Activated effector memory CD4-positive, alpha-beta T cell treated with Interleukin-2 at 50 U/mL for 16 hours (primary cell): ENCODE measurements around the gene PRAF2.
A peak's percentile ranks its signal among the peaks of the same experiment; 100 is the strongest.

Experiments
- DNase-seq: peaks from one replicate; pipeline ENCODE4 v3.0.0-alpha.2; 2020

PRAF2 gene, protein sequence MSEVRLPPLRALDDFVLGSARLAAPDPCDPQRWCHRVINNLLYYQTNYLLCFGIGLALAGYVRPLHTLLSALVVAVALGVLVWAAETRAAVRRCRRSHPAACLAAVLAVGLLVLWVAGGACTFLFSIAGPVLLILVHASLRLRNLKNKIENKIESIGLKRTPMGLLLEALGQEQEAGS

DNA sequence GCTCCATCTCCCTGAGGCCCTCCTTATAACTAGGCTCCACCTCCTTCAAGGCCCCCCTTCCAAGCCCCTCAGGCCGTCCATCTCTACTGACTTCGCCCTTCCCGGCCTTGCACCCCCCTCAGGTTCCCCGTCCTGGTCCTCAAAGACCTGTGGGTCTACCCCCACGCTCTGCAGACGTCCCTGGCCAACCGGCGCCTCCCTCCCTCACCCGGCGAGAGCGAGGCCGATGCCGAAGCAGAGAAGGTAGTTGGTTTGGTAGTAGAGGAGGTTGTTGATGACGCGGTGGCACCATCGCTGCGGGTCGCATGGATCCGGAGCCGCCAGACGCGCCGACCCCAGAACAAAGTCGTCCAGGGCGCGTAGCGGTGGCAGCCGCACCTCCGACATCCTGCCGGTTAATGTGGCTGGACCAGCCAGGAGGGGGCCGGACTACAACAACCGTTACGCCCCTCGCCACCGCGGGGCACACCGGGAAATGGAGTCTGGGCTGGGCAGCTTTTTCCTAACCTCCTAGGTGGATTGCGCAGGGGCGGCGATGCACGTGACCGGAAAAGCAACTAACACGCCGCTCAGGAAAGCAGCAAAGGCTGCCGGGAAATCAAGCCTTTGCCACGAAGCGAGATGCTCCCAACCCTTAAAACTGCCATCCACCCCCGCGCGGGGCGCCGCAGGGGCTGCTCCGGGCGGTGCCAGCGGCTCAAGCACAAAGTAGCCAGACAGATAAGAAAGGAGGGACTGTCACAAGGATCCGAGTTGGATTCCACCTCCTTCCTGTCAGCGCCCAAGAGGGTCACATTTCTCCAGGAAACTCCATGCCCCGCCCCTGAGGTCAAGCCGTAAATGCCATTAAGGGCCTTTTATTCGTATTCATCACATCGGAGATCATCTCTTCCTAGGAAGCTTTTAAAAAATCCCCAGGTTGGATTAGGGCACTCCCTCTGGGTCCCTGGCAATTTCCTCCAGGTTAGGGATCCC is at the start of gene PRAF2:
Gene PRAF2 (minus strand): TSS at position 402 of the 975 bp plus-strand sequence. CDS start 15 bp downstream, at position 387.
- peak; percentile 87 for DNase-seq

DNA sequence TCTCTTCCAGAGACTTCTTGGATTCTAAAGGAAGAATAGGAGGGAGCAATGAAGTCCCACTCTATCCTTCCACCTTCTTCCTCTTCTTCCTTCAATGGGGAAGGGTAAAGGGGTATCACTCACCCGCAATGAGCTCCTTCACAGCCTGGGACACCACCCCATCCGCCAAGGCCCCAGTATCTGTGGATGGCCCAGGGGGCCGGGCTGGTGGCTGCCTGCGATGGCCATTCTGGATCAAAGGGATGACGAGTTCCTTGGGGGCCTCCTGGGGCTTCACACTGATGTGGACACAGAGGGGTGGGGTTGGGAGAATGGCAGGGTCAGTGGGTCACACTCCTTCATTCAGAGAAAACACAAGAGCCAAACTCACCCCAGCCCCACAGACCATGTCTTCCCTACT is 48.7 kb upstream of the PRAF2 start:
- no peak for DNase-seq

DNA sequence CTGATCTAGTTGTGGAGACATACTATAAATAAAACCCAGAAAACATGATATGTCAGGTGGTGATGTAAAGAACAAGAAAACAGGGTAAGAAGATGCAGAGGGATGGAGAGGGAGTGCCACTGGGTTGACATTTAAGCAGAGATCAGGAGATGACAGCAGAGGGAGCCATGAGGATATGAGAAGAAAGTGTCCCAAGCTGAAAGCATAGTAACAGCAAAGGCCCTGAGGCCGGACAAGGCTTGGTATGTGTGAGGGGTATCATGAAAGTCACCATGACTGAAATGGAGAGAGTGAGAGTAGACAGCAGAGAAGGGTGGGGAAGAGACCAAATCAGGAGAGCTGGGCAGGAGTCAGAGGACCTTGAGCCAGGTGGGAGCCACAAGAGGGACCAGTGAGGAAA is 46.3 kb upstream of the PRAF2 start:
- DNase-seq: no peak

DNA sequence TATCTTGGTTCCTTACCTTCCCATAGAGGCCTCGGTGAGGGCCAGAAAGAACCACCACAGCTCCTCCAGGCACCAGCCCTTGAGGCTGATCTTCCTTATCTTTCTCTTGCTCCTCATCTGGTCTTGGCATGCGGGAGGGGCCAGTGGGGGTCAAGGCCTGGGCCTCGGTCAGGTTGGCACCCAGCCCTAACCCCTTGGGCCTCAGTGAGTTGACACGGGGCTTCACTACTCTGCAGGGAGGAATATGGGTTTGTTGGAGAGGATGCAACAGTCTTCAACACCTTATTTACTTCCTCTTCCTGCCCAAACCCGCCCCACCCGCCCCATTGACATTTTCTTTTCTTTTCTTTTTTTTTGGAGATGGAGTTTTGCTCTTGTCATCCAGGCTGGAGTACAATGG is 43.8 kb upstream of the PRAF2 start:
- DNase-seq: no peak

DNA sequence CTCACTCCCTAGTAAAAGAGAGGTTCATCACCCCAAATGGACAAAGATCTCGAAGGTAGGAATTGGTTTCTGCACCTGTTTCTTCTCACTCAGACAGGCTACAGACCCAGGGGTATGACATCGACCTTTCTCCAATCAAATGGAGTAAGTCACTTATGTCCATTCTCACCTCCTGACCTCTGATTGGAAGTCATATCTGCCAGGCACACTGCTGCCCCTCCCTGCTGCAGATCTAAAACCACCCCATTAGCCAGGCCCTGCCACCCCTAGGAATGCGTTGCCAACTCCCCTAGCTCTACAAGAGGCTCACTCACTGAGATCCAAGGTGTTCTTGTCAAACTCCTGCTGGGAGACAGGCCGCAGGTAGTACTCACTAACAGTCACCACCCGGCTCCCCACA is 42.9 kb upstream of the PRAF2 start:
- no peak for DNase-seq

DNA sequence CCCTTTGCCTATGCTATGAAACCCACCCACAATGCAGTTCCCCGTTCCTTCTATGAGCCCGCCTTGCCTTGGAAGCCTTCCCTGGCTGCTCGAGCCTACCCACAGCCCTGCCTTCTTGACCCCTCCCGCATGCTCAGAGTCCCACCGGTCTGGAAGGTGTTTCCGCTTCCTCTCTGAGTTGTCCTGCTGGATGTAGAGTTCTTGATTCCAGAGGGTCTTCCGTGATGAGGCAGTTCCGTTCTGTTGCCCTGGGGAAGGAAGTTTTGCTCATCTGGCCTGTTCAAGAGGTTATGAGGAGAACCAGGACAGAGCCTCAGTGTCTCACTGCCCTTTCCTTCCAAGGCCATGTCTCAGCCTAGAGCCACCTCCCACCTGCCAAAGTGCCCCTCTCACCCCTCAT is 42.3 kb upstream of the PRAF2 start:
- no peak for DNase-seq

DNA sequence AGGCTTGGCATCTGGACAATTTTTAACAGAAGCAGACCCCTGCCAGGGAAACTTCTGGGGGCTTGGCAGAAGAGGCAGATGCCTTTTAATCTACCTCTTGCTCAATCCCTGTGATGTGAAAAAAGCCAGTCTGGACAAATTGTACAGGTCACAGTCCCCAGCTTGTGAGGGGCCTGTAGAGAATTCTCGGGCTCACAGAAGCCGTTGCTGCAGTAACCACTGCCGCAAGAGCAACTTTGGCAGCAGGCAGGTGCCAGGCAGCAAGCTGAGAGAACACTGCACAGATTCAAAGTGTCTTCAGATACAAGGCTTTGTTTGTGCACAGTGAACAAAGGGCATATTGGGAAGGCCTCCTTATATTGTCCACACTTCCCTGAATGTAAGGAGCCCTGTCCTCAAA is 38.0 kb upstream of the PRAF2 start:
- no peak for DNase-seq

DNA sequence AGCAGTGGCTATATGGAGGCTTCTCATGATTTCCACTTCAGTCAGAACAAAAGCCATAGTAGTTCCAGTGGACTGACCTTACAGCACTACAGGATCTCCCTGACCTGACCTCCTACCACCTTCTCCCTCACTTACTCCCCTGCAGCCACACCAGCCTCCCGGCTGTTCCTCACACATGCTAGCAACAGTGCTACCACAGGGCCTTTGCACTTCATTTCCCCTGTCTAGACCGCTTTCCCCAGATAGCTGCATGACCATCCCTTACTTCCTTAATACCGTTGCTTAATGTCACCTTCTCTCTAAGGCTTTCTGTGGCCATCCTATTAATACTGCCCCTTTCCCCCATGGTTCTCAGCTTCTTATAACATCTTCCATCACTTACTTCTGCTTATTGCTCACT is 36.6 kb upstream of the PRAF2 start:
- no peak for DNase-seq

DNA sequence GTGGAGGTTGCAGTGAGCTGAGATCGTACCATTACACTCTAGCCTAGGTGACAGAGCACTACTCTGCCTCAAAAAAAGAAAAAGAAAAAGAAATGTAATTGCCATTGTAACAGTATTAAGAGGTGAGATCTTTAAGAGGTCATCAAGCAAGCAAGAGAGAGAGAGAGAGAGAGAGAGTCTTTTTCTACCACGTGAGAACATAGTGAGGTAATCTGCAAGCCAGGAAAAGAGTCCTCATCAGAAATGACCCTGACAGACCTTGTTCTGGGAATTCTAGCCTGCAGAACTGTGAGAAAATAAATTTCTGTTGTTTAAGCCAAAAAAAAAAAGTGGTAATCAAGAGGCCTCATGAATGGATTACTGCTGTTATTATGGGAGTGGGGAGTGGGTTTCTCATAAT is 34.8 kb upstream of the PRAF2 start:
- no peak for DNase-seq

DNA sequence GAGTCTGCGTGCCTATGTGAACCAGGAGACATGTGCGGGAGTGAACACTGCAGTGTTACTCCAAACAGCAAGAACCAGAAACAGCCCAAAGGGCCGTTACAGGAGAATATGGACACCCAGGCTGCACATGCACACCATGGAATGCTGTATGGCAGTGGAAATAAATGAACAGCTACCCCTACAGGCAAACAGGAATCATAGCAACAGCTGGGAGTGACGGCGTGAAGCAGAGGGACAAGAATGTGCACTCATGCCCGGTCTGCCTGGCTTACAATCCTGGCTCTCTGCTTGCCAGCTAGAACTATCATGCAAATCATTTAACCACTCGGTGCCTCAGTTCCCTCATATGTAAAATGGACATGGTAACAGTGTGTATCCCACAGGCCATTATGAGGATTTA is 33.1 kb upstream of the PRAF2 start:
- DNase-seq: no peak

DNA sequence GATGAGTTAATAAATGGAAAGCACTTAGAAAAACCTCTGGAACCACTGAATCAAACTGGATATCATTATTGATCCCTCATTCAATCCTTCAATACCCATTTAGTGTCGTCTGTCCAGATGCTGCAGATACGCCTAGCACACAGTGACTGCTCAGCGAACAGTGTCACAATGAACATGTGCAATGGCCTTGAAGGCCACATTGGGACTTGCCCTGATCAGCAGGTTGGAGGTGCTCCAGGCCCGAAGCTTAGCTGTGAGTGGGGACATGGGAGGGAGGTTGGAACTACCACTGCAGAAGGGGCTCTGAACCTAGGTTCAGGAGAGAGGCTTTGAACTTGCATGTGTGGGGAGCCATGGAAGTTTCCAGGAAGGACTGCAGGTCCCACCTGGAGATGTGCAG is 32.5 kb upstream of the PRAF2 start:
- DNase-seq: no peak

DNA sequence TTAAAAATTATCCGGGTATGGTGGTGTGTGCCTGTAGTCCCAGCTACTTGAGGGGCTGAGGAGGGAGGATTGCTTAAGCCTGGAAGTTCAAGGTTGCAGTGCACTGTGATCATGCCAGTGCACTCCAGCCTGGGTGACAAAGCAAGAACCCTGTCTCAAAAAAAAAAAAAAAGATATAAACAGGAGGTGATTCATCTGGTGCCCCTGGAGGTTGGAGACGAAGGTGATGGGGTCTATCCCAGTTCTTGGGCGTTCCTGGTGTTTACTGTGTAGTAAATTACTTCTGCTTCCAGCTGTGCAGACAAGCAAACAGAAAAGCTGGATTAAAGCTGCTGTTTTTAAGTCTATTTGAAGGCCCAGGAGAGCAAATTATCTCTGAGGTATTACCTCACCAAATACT is 29.8 kb upstream of the PRAF2 start:
- no peak for DNase-seq

DNA sequence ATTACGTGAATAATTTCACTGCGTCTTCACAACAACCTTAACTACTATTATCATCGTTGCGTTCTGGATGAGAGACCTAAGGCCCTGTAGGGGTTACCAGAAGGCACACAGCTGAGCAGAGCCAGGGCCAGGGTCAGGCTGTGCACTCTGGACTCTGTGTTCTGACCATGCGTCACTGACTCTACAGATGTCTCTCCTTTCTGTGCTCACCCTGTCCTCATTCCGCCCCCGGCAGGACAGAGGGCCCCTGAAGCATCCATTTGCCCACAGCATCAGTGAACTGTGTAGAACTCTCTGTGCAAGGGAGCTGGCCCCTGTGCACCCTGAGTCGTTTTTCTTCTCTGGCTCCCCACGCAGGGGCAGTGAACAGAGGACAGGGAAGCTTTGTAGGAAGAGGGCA is 28.4 kb upstream of the PRAF2 start:
- DNase-seq: no peak

DNA sequence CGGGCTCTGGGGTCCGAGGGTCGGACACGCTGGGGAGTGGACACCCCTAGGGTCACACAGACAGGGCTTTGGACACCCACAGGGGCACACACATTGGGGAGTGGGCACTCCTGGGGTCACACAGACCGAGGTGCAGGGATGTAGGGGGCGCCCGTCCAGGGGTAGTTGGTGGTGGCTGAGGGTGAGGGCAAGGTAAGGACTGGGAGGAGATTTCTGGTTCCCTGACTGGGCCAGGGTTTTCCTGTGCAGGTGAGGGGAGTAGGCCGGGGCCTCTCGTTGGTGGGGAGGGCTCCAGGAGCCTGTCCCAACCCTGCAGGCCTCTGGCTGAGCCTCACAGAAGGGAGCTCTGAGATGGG is 27.8 kb upstream of the PRAF2 start:
- DNase-seq: no peak

DNA sequence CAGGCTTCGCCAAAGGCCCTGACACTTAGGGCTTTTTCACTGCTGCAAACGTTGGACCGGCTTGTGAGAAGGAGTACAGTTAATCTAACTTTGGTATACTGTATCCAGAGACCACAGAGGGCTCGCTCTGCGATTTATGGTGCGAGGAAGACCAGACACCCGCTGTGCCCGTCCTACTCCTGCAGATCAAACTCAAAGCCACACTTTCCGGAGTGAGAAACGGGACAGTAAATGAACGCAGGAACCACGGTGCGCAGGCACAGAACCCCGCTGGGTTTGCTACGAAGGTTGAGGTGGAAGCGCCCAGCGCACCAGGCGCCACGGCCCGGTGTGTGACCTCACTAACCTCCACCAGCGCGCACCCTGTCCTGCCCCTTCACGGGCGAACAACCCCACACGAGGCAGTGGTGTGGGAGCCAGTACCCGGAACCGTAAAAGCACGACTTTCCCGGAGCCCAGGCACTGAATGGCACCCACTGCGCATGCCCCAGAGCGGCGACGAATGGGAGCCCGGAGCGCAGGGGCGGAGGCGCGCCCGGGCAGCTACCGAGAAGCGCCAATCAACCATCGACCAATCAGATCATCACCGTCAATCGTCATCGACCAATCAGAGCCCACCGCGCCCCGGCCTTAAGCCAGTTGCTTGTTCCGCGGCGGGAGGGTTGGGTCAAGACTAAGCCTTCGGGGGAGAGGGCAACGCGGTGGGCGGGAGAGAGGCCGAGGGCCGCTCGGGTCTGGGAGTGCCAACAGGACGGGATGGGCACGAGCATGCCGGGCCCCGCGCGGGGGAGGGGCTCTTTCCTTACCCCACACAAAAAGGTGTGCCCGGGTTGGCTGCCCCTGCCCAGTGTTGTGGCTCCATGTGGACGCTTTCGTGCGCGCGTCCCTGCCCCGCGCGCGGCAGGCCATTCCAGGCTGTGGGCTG is 27.2 kb upstream of the PRAF2 start:
- peak; percentile 84 for DNase-seq

DNA sequence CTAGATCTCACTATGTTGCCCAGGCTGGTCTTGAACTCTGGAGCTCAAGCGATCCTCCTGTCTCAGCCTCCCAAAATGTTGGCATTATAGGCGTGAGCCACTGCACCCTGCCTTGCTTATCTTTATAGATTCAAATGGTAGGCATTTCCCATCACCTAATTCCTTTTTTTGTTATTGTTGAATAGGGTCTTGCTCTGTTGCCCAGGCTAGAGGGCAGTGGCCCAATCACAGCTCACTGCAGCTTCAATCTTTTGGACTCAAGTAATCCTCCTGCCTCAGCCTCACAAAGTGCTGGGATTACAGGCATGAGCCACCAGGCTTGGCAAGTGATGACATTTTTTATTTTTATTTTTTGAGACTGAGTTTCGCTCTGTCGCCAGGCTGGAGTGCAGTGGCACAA is 22.6 kb upstream of the PRAF2 start:
- no peak for DNase-seq

DNA sequence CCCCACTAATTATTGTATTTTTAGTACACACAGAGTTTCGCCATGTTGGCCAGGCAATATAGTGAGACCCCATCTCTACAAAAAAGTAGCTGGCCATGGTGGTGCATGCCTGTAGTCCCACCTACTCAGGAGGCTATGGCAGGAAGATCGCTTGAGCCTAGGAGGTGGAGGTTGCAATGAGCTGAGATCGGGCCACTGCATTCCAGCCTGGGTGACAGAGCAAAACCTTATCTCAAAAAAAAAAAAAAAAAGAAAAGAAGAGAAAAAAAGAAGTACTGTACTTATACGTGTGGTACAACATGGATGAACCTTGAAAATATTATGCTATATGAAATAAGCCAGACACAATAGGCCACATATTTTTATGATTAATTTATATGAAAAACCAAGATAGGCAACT is 15.8 kb upstream of the PRAF2 start:
- no peak for DNase-seq

DNA sequence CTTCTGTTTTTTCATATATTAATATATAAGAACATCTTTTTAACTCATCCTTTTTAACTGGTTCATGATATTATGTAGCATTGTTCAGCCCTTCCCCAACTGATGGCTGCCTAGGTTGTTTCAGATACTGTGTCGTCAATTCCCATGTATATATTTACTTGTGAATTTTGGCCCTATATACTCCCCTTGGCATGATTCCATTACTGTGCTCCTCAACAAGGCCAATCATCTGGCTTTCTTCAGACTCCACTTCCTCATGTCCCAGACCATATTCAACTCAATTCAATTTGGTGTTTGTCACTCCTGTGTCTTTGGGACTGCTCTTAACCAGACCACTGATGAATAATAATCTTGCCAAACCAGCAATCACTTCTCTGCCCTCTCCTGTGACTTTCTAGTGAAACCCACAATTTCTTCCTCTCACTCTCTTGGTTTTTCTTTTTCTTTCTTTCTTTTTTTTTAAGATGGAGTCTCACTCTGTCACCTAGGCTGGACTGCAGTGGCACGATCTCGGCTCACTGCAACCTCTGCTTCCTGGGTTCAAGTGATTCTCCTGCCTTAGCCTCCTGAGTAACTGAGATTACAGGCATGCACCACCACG is 8.6 kb upstream of the PRAF2 start:
- no peak for DNase-seq

DNA sequence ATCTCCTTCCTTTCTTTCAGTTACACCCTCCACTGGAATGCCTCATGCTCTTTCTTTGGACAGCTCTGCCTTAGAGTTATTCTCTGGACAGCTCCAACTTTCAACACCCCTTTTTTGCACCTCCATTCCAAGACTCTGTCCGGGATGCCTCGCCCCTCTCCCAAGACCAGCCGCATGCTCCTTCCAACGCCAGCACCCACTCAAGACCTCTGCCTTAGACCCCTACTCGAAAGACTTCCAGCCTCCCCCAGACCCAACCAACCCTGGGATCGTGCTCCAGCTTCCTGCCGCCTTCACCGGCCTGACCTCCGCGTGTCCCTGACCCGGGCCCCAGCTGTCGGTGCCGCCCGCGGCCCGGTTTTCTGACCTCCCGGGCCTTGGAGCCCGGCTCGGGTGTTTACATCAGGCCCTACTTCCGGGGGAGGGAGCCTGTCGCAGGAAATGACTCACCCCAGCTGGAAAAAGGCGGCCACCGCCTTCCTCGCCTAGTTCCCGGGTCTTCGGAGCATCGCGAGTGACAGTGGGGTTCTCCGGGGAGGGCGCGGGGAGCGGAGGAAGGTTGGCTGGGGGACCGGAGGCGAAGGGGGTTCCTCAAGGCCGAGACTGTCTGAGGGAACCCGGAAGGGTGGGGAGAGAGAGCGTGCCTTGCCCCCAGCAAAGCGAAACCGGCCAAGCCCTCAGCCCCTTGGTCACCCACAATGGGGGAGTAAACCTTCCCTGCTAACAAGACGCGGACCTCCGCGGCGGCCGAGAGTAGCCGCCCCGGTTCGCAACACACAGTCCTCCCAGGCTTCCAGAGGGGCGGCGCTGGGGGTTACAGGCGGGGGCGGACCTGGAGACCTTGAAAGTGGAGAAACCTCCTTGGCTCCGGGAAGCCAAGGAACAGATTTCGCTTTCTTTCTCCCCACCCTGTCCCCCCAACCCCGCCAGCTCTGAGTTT is 6.0 kb upstream of the PRAF2 start, which contains the start of gene WDR45:
Gene WDR45 (minus strand): TSS at position 399 of the 940 bp plus-strand sequence. CDS start 1,792 bp downstream, outside the sequence.
- peak; percentile 66 for DNase-seq

DNA sequence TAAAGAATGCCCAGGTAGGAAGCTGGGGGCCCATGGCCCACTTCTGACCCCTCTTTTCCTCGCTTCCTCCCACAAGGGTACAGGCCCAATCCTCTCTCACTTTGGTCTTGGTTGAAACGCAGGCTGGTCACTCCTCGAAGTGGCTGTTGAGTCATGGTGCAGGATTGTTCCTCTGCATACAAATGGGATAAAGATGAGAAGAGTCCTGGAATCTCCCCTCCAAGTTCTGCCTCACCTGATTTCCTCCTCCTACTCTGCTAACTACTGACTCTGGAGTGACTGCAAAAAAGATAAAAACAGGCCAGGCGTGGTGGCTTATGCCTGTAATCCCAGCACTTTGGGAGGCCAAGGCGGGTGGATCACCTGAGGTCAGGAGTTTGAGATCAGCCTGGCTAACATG is 4.1 kb upstream of the PRAF2 start:
- no peak for DNase-seq

DNA sequence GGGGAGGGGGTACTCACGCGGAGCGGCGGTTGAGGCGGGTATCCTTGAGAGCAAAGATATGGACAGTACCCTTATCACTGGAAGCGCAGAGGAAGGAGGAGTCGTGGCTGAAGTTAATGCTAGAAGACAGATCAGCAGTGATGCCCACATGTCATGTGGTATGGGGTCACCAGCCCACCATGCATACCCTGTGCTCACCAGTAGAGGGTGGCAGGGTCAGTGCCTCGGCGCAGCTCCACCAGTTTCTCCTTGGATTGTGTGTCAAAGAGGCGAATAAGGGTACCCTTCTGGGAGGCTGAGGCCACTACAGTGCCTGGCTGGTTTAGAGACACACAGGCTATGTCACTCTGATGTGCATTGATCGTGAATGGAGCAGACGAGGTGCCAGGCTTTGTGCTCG is 1.5 kb upstream of the PRAF2 start:
- no peak for DNase-seq

DNA sequence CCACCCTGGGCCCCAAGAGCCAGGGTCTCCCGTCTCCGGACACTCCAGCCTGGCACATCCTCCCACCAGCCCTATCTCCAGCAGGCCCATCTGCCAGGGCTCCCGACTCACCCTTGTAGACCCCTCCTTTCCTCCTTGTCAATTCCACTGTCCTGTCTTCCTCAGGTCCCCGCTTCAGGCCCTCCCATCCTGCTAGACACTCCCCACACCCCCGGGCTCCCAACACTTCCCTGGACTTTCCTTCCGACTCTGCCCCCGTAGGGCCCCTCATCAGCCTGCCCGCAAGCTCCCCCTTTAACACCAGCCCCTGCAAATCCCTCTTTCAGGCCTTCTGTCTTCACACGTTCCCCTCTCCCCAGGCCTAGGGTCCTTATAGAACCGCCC is 1.1 kb downstream of the PRAF2 start:
- DNase-seq: no peak
